Measurements from ENCODE around the gene SAMD8.

Gene SAMD8

DNA sequence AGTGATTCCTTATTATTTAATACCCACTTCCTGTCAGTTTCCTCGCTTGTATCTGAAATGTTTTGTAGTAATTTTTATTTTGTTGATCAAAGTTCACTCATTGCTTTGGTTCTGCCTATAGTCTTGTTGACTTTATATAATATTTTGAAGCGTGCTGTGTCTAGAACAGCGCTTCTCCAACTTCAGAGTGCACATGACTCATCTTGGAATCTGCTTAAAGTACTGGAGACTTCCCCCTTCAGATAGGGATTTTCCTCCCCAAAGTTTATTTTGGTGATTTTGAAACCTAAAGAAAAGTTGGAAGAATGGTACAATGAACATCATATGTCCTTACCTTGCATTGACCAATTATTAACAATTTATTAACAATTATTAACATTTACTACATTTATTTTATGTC is 118.5 kb downstream of the SAMD8 start:
- DNase-seq: no peak

DNA sequence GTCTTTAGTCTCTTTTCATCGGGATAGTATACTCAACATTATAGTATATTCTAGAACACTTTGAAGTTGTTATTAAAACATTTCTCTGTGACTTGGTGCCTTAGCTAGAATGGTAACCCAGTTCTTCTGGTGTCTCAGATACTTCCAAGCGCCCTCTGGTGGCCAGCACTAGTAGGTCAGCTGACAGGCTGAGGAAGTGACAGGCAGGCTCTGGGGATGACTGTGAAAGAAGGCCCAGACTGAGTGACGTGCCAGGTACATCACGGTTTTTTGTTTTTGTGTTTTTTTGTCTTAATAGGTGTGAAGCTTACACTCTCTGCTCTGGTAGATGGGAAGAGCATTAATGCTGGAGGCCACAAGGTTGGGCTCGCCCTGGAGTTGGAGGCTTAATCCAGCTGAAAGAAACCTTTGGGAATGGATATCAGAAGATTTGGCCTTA is 119.2 kb downstream of the SAMD8 start:
- peak; percentile 97 for DNase-seq
